Esophagus squamous epithelium (tissue), 4 donors: ENCODE results near the gene EIF3F.

Source experiments
- CTCF ChIP-seq, 6 experiments: fragments of 450-650 bp in 4 of 6; fragments of 200-600 bp in 2 of 6; sonication (generic) in 2 of 6; IDR thresholded peaks; one replicate each; pipeline ENCODE4 v1.5.1; 2016 to 2019; ENCODE audit warnings: antibody characterized with exemption in 6 of 6, mild to moderate bottlenecking in 4 of 6, moderate library complexity in 4 of 6
- POLR2A ChIP-seq, 4 donors: fragments of 450-650 bp; IDR thresholded peaks; one replicate each; pipeline ENCODE4 v1.6.1; 2017; ENCODE audit warnings: antibody characterized with exemption in 4 of 4, mild to moderate bottlenecking in 4 of 4, moderate library complexity in 3 of 4

GRCh38 chr11:7983832-7984590 is 3.1 kb upstream of the EIF3F start:
- TF ChIP-seq POLR2A (IDR thresholded peaks at IDR 0.05) (no peak), CTCF (IDR thresholded peaks at IDR 0.05) (no peak)
